Prostate gland (tissue), 2 donors: ENCODE measurements around the gene CD82. TPM values are rescaled to one million over a fixed set of nuclear protein-coding genes. Genes with fewer than 3 reads are reported as not detected.
"Not testable (repeated sequence)": the region's sequence is repeated elsewhere in the genome, so short reads cannot be mapped to it uniquely, and the experiment has no call there.

Source experiments
- DNase-seq: peaks from one replicate; pipeline ENCODE4 v3.0.0-alpha.2; 2019; ENCODE audit warnings: low spot score
- H3K27ac ChIP-seq, 2 donors: fragments of 200-600 bp; sonication (generic); 2 replicates each; pipeline ENCODE4 v1.5.1; 2017 to 2019
- H3K27me3 ChIP-seq: fragments of 200-600 bp; sonication (generic); replicated peaks from 2 replicates; pipeline ENCODE4 v1.5.1; 2019; ENCODE audit not compliant: insufficient read depth
- H3K36me3 ChIP-seq, 2 donors: fragments of 200-600 bp; sonication (generic); 1 replicate in 1 of 2; 2 replicates in 1 of 2; pipeline versions ENCODE4 v1.5.1 to v1.8.1; 2017 to 2019
- H3K4me1 ChIP-seq: fragments of 200-600 bp; sonication (generic); replicated peaks from 2 replicates; pipeline ENCODE4 v1.5.1; 2019
- H3K4me3 ChIP-seq, 2 donors: fragments of 200-600 bp; sonication (generic); 2 replicates each; pipeline ENCODE4 v1.5.1; 2017 to 2019
- H3K9me3 ChIP-seq: fragments of 200-600 bp; sonication (generic); 2 replicates; pipeline ENCODE4 v1.5.1; 2017
- POLR2A ChIP-seq: fragments of 450-650 bp; IDR thresholded peaks from one replicate; pipeline ENCODE4 v1.6.1; 2016; ENCODE audit warnings: antibody characterized with exemption, mild to moderate bottlenecking
- POLR2AphosphoS5 ChIP-seq: sonication (generic); formaldehyde crosslinking; IDR thresholded peaks from one replicate; pipeline ENCODE4 v1.6.1; 2017; ENCODE audit warnings: antibody characterized with exemption
- WGBS: methylation state at CpG from one replicate; pipeline ENCODE4 v1.1.5; 2018; 5-methylcytosine and 5-hydroxymethylcytosine counted together
- intact Hi-C: fragments of 100-400 bp; cut with DNase I; formaldehyde crosslinking; loops from one replicate; pipeline ENCODE4 v1.14.2; 2022
- total RNA-seq, 2 donors: library from RNA; depleted of rRNA; stranded (reverse); fragments of >200 nt; gene quantifications; one replicate each; pipeline ENCODE4 v1.1.0, GENCODE V29; 2016
- TF ChIP-seq, protein P1 (sequence below), 4 experiments: fragments of 200-600 bp in 2 of 4; fragments of 450-650 bp in 2 of 4; sonication (generic) in 2 of 4; IDR thresholded peaks; 1 replicate in 3 of 4; 2 replicates in 1 of 4; pipeline ENCODE4 v1.5.1; 2016 to 2019; ENCODE audit warnings: antibody characterized with exemption in 4 of 4, mild to moderate bottlenecking in 2 of 4, moderate library complexity in 2 of 4

Gene CD82
- total RNA-seq, 2 donors from 2014 or later = 35.1 to 54.6 TPM

DNA sequence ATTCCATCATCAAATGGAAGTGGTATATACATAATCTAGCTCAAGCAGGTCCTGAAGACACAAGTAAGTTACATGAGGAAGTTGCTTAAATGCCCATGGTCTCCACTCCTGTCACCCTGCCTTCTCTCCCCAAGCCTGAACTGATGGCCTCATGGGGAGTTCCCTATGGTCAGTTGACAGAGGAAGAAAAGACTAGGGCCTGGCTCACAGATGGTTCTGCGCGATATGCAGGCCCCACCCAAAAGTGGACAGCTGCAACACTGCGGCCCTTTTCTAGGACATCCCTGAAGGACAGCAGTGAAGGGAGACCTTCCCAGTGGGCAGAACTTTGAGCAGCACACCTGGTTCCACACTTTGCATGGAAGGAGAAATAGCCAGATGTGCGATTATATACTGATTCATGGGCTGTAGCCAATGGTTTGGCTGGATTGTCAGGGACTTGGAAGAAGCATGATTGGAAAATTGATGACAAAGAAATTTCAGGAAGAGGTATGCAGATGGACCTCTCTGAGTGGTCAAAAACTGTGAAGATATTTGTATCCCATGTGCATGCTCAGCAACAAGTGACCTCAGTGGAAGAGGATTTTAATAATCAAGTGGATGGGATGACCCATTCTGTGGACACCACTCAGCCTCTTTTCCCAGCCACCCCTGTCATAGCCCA, 17.3 kb upstream of the CD82 start:
- no peaks in the 10 kb centered on the region for H3K36me3 ChIP-seq
- H3K9me3 ChIP-seq = no peaks in the 10 kb centered on the region
- DNase-seq = no peak
- H3K27me3 ChIP-seq = no peaks in the 10 kb centered on the region
- intact Hi-C loops = no loop called here
- TF ChIP-seq POLR2AphosphoS5 = no peak
- 96% methylated on average over 4 of the region's 4 CpGs for WGBS
- H3K4me1 ChIP-seq = no peaks in the 10 kb centered on the region
- H3K4me3 ChIP-seq = no peak overlapping the region
- no peak overlapping the region for H3K27ac ChIP-seq

DNA sequence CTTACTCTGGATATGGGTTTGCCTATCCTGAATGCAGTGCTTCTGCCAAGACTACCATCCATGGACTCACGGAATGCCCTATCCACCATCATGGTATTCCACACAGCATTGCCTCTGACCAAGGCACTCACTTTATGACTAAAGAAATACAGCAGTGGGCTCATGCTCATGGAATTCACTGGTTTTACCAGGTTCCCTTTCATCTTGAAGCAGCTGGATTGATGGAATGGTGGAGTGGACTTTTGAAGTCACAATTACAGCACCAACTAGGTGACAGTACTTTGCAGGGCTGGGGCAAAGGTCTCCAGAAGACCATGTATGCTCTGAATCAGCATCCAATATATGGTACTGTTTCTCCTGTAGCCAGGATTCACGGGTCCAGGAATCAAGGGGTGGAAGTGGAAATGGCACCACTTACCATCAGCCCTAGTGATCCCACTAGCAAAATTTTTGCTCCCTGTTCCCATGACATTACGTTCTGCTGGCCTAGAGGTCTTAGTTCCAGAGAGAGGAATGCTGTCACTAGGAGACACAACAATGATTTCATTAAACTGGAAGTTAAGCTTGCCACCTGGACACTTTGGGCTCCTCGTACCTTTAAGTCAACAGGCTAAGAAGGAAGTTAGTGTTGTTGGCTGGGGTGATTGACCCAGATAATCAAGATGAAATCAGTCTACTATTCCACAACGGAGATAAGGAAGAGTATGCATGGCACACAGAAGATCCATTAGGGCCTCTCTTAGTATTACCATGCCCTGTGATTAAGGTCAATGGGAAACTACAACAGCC, 16.3 kb upstream of the CD82 start:
- intact Hi-C loops, H3K4me1 ChIP-seq, H3K4me3 ChIP-seq, H3K9me3 ChIP-seq, H3K27me3 ChIP-seq, H3K27ac ChIP-seq, DNase-seq, H3K36me3 ChIP-seq: not testable (repeated sequence)
- WGBS = 67% methylated on average over 5 of the region's 5 CpGs

DNA sequence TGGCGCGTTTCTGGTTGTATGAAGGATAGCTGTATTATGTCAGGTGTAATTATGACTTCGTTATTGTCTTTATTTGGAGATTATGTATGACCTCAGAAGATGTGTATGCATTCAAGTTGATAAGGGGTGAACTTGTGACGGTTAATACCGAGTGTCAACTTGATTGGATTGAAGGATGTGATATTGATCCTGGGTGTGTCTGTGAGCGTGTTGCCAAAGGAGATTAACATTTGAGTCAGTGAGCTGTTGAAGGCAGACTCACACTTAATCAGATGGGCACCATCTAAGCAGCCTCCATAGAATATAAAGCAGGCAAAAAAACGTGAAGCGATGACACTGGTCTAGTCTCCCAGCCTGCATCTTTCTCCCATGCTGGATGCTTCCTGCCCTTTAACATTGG, 15.3 kb upstream of the CD82 start:
- Histone ChIP-seq H3K4me1 (no peaks in the 10 kb centered on the region), H3K9me3 (no peaks in the 10 kb centered on the region), H3K27ac (no peak overlapping the region), H3K4me3 (no peak overlapping the region), H3K27me3 (no peaks in the 10 kb centered on the region), H3K36me3 (no peaks in the 10 kb centered on the region)
- WGBS = 76% methylated on average over 8 of the region's 8 CpGs
- DNase-seq = no peak
- TF ChIP-seq, protein P1, sequence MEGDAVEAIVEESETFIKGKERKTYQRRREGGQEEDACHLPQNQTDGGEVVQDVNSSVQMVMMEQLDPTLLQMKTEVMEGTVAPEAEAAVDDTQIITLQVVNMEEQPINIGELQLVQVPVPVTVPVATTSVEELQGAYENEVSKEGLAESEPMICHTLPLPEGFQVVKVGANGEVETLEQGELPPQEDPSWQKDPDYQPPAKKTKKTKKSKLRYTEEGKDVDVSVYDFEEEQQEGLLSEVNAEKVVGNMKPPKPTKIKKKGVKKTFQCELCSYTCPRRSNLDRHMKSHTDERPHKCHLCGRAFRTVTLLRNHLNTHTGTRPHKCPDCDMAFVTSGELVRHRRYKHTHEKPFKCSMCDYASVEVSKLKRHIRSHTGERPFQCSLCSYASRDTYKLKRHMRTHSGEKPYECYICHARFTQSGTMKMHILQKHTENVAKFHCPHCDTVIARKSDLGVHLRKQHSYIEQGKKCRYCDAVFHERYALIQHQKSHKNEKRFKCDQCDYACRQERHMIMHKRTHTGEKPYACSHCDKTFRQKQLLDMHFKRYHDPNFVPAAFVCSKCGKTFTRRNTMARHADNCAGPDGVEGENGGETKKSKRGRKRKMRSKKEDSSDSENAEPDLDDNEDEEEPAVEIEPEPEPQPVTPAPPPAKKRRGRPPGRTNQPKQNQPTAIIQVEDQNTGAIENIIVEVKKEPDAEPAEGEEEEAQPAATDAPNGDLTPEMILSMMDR (IDR thresholded peaks at IDR 0.05) = no peak
- TF ChIP-seq POLR2A (no peak), POLR2AphosphoS5 (no peak)
- intact Hi-C loops = no loop called here

DNA sequence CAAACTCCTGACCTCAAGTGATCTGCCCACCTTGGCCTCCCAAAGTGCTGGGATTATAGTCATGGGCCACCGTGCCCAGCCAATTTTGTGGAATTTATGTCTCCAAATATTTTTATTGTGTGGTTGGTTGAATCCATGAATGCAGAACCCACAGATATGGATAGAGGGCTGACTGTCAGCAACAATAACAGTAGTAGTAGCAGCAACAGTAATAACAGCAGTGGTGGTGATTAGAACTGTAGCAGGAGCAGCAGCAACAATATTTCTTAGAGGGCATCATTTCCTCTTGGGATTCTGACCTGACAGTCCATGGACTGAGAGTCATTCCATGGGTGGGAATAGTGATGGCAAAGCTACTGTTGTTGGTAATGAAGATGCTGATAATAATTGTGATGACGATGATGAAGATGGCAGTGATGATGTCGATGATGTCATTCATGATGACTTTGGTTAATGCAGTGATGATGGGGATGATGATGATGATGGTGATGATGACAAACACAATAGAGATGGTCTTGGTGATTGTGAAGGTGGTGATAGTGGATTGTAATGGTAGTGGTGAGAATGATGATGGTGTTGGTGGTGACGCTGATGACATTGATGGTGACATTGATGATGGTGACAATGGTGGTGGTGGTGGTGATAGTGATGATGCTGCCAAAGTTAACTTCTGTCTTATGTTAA, 13.9 kb upstream of the CD82 start:
- Histone ChIP-seq H3K4me3 (no peak overlapping the region), H3K4me1 (no peaks in the 10 kb centered on the region), H3K36me3 (no peaks in the 10 kb centered on the region), H3K27me3 (no peaks in the 10 kb centered on the region), H3K27ac (no peak overlapping the region), H3K9me3 (no peaks in the 10 kb centered on the region)
- DNase-seq = no peak
- no peak for TF ChIP-seq POLR2AphosphoS5
- TF ChIP-seq, protein P1 (IDR thresholded peaks at IDR 0.05) = no peak
- no peak for TF ChIP-seq POLR2A
- intact Hi-C loops = no loop called here
- 95% methylated on average over 4 of the region's 4 CpGs for WGBS

DNA sequence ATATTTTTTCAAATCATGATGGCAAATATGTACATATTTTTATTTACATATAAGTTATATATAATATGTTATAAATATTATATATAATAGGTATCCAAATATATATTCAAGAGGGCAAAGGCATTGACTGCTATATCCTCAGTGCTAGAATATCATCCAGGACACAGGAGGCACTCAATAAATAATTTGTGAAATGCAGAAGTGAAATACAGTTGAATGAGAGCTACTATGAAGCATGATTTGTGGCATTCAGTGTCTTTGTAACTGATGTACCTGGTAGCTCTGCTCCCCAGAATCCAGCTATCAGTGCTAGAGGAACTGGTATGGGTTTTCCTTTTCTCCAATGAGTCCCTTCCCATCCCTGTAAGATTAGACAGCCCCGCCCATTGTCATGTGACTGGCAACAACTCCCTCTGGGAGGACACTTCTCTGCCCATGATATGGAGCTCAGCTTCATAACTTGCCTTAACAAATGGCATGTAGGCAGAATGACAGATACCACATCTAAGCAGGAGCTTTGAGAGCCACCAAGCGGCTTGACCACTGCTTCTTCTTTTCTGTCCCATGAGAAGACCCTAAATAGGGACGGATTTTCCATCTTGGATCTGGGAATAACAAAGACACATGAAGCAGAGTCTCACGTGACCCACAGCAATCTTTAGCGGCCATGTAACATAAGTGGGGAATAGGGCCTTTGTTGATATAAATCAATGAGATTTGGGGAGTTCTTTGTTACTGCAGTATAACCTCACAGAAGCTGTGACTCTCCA, 10.2 kb upstream of the CD82 start:
- WGBS = 95% methylated on average over 5 of the region's 5 CpGs
- Histone ChIP-seq H3K4me1 (no peaks in the 10 kb centered on the region), H3K4me3 (no peak overlapping the region), H3K9me3 (no peaks in the 10 kb centered on the region), H3K36me3 (no peaks in the 10 kb centered on the region), H3K27ac (no peak overlapping the region), H3K27me3 (no peaks in the 10 kb centered on the region)
- no peak for DNase-seq
- TF ChIP-seq POLR2A = no peak
- TF ChIP-seq, protein P1 (IDR thresholded peaks at IDR 0.05) = no peak
- TF ChIP-seq POLR2AphosphoS5 = no peak
- intact Hi-C loops = no loop called here
